B cell (primary cell): ENCODE data around the gene PSD.

Source experiments
- CTCF ChIP-seq: fragments of 200-600 bp; IDR thresholded peaks from one replicate; pipeline ENCODE4 v1.8.0; 2022; ENCODE audit warnings: antibody characterized with exemption, mild to moderate bottlenecking
- EZH2 ChIP-seq: IDR thresholded peaks from 2 replicates; pipeline ENCODE4 v1.6.1; 2012; ENCODE audit warnings: borderline replicate concordance, low read depth, mild to moderate bottlenecking, moderate library complexity, low read length; ENCODE audit not compliant: insufficient read depth, poor library complexity, severe bottlenecking

- TF ChIP-seq CTCF (no peak), EZH2 (no peak)
These were observed 32.8 kb upstream of the PSD start, which contains the start of gene C10orf95 for GRCh38 chr10:102451105-102451969.
